ENCODE results near the gene ETFA.

DNA sequence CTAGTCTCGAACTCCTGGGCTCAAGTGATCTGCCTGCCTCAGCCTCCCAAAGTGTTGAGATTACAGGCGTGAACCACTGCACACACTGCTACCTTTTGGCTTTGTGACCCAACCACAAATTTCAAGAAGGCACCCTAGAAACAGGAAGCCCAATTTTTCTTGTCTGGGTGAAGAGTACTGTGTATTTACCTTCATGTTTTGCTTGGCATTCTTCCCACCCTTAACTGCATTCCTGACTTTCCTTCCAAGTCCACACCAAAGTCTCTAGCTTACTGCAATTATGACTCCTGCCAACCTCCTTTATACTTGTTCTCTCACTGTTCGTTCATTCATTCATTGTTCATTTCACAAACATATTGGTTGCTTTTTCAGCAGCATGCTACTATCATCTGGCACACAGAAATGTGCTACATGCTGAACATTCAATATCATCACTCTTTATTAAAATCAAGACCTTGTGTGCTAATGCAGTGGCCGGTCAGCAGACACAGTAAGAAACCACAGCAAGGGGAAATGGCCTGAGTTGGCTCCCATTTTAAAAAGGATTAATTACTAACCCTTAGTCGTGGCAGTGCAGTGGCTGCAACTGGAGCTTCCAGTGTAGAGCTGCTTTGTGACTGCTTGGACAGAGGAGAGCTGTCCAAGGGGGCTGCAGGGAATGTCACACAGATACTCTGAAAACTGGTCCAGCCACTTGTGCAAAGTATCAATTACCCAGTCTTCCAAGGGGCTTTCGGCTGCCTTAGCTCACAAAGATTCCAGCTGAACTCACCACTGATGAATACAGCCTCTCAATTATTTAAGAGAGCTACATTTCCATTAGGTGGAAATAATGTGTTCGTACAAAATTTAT, 94.0 kb downstream of the ETFA start:
- TF ChIP-seq EP300 (IDR thresholded peaks at IDR 0.05) (no peak), HDAC2 (IDR thresholded peaks at IDR 0.05) (no peak), HEYL (CRISPR knock-in tag; IDR thresholded peaks at IDR 0.05) (no peak), ESRRA (IDR thresholded peaks at IDR 0.05; ENCODE audit: borderline replicate concordance, low read length) (no peak), NFE2L2 (conservative IDR thresholded peaks at IDR 0.05; ENCODE audit: low read length) (no peak), REST (IDR thresholded peaks at IDR 0.05) (no peak), CBX2 (IDR thresholded peaks at IDR 0.05; ENCODE audit: borderline replicate concordance, low read depth) (no peak), POLR2A (IDR thresholded peaks at IDR 0.05; ENCODE audit: low read length) (no peak), MAFK (IDR thresholded peaks at IDR 0.05; ENCODE audit: partially characterized antibody) (no peak), MAZ (IDR thresholded peaks at IDR 0.05; ENCODE audit: borderline replicate concordance, low read depth, low read length) (no peak), RFX5 (IDR thresholded peaks at IDR 0.05) (no peak)
- TF ChIP-seq, protein P1, sequence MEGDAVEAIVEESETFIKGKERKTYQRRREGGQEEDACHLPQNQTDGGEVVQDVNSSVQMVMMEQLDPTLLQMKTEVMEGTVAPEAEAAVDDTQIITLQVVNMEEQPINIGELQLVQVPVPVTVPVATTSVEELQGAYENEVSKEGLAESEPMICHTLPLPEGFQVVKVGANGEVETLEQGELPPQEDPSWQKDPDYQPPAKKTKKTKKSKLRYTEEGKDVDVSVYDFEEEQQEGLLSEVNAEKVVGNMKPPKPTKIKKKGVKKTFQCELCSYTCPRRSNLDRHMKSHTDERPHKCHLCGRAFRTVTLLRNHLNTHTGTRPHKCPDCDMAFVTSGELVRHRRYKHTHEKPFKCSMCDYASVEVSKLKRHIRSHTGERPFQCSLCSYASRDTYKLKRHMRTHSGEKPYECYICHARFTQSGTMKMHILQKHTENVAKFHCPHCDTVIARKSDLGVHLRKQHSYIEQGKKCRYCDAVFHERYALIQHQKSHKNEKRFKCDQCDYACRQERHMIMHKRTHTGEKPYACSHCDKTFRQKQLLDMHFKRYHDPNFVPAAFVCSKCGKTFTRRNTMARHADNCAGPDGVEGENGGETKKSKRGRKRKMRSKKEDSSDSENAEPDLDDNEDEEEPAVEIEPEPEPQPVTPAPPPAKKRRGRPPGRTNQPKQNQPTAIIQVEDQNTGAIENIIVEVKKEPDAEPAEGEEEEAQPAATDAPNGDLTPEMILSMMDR (IDR thresholded peaks at IDR 0.05) = no peak
- TF ChIP-seq, protein P2, sequence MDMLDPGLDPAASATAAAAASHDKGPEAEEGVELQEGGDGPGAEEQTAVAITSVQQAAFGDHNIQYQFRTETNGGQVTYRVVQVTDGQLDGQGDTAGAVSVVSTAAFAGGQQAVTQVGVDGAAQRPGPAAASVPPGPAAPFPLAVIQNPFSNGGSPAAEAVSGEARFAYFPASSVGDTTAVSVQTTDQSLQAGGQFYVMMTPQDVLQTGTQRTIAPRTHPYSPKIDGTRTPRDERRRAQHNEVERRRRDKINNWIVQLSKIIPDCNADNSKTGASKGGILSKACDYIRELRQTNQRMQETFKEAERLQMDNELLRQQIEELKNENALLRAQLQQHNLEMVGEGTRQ (IDR thresholded peaks at IDR 0.05) = no peak

Measured in A549 (cell line).